Prostate gland (tissue), 2 donors: ENCODE measurements around the gene KCNJ6.

ENCODE experiments used
- CTCF ChIP-seq, 4 experiments: fragments of 200-600 bp in 2 of 4; fragments of 450-650 bp in 2 of 4; sonication (generic) in 2 of 4; IDR thresholded peaks; 1 replicate in 3 of 4; 2 replicates in 1 of 4; pipeline ENCODE4 v1.5.1; 2016 to 2019; ENCODE audit warnings: antibody characterized with exemption in 4 of 4, mild to moderate bottlenecking in 2 of 4, moderate library complexity in 2 of 4
- POLR2A ChIP-seq: fragments of 450-650 bp; IDR thresholded peaks from one replicate; pipeline ENCODE4 v1.6.1; 2016; ENCODE audit warnings: antibody characterized with exemption, mild to moderate bottlenecking
- POLR2AphosphoS5 ChIP-seq: sonication (generic); formaldehyde crosslinking; IDR thresholded peaks from one replicate; pipeline ENCODE4 v1.6.1; 2017; ENCODE audit warnings: antibody characterized with exemption

GRCh38 chr21:37915497-37915911 lies 753 bp downstream of the KCNJ6 start:
- no peak for TF ChIP-seq CTCF (IDR thresholded peaks at IDR 0.05)
- no peak for TF ChIP-seq POLR2AphosphoS5
- TF ChIP-seq POLR2A: no peak
